GM23338 (cell line): Measurements from ENCODE around the gene HOXB6. TPM values are rescaled to one million over a fixed set of nuclear protein-coding genes. Genes with fewer than 3 reads are reported as not detected.

Experiments used
- ATAC-seq: fragments of 200-7000 bp; cut with Tn5 transposase; 3 replicates; pipeline ENCODE4 v1.9.1; 2020
- DNase-seq: peaks from one replicate; pipeline ENCODE4 v3.0.0-alpha.2; 2015; ENCODE audit warnings: low spot score
- H2AFZ ChIP-seq: fragments of 200-600 bp; sonication (generic); 2 replicates; pipeline ENCODE4 v1.8.0; 2016; ENCODE audit warnings: antibody characterized with exemption, mild to moderate bottlenecking, moderate library complexity
- H3F3A ChIP-seq: fragments of 200-600 bp; sonication (generic); replicated peaks from 2 replicates; pipeline ENCODE4 v1.8.0; 2017; ENCODE audit warnings: antibody characterized with exemption, mixed run types, low read depth
- H3K27ac ChIP-seq: fragments of 200-600 bp; sonication (generic); 2 replicates; pipeline ENCODE4 v1.6.1; 2016; ENCODE audit warnings: low read depth
- H3K27me3 ChIP-seq: fragments of 200-600 bp; sonication (generic); 2 replicates; pipeline ENCODE4 v1.8.0; 2016; ENCODE audit warnings: mild to moderate bottlenecking, mixed run types, moderate library complexity; ENCODE audit not compliant: insufficient read depth
- H3K36me3 ChIP-seq: fragments of 200-600 bp; sonication (generic); 2 replicates; pipeline ENCODE4 v1.8.0; 2016; ENCODE audit warnings: mild to moderate bottlenecking; ENCODE audit not compliant: insufficient read depth
- H3K4me1 ChIP-seq: fragments of 200-600 bp; sonication (generic); 2 replicates; pipeline ENCODE4 v1.8.0; 2016; ENCODE audit warnings: mild to moderate bottlenecking, moderate library complexity; ENCODE audit not compliant: insufficient read depth
- H3K4me2 ChIP-seq: fragments of 200-600 bp; sonication (generic); 2 replicates; pipeline ENCODE4 v1.7.1; 2017; ENCODE audit warnings: mixed run types
- H3K4me3 ChIP-seq: fragments of 200-600 bp; sonication (generic); 2 replicates; pipeline ENCODE4 v1.6.1; 2016; ENCODE audit warnings: mixed run types
- H3K79me2 ChIP-seq: fragments of 200-600 bp; sonication (generic); replicated peaks from 2 replicates; pipeline ENCODE4 v1.8.0; 2017; ENCODE audit warnings: mild to moderate bottlenecking; ENCODE audit not compliant: insufficient read depth
- H3K9me2 ChIP-seq: fragments of 200-600 bp; sonication (generic); 2 replicates; pipeline ENCODE4 v1.8.0; 2017; ENCODE audit not compliant: insufficient read depth
- H4K20me1 ChIP-seq: fragments of 200-600 bp; sonication (generic); replicated peaks from 2 replicates; pipeline ENCODE4 v1.8.0; 2017; ENCODE audit warnings: mild to moderate bottlenecking; ENCODE audit not compliant: insufficient read depth
- H3K27ac Mint-ChIP-seq: 2 replicates; pipeline ENCODE4 v1.8.0; 2020; ENCODE audit warnings: inconsistent platforms, mild to moderate bottlenecking, moderate library complexity, mixed read lengths
- H3K27me3 Mint-ChIP-seq: 3 replicates; pipeline ENCODE4 v1.8.0; 2022; ENCODE audit warnings: low read depth, mild to moderate bottlenecking, moderate library complexity, mixed read lengths, inconsistent platforms; ENCODE audit not compliant: insufficient read depth, poor library complexity
- H3K36me3 Mint-ChIP-seq: 3 replicates; pipeline ENCODE4 v1.8.0; 2021; ENCODE audit warnings: low read depth, mild to moderate bottlenecking, inconsistent platforms, moderate library complexity, mixed read lengths
- H3K4me1 Mint-ChIP-seq: 3 replicates; pipeline ENCODE4 v1.8.0; 2020; ENCODE audit warnings: mild to moderate bottlenecking, inconsistent platforms, mixed read lengths
- H3K4me3 Mint-ChIP-seq: 3 replicates; pipeline ENCODE4 v1.8.0; 2021; ENCODE audit warnings: moderate library complexity, mild to moderate bottlenecking, inconsistent platforms, mixed read lengths
- H3K9me3 Mint-ChIP-seq: 3 replicates; pipeline ENCODE4 v1.8.0; 2020; ENCODE audit warnings: moderate library complexity, mild to moderate bottlenecking, inconsistent platforms, mixed read lengths
- CTCF ChIP-seq, 2 experiments: fragments of 200-600 bp in 1 of 2; sonication (generic) in 1 of 2; conservative IDR thresholded peaks; 2 replicates each; pipeline versions ENCODE4 v1.5.1 to v1.6.1; 2016 to 2017; ENCODE audit warnings: antibody characterized with exemption in 2 of 2, low read depth in 2 of 2, mild to moderate bottlenecking in 2 of 2, moderate library complexity in 1 of 2
- EZH2 ChIP-seq: fragments of 200-600 bp; sonication (generic); IDR thresholded peaks from one replicate; pipeline ENCODE4 v1.8.0; 2017; ENCODE audit warnings: antibody characterized with exemption, mild to moderate bottlenecking, low read depth; ENCODE audit not compliant: unreplicated experiment
- EZH2phosphoT487 ChIP-seq: fragments of 200-600 bp; sonication (generic); IDR thresholded peaks from one replicate; pipeline ENCODE4 v1.8.1; 2018; ENCODE audit warnings: antibody characterized with exemption; ENCODE audit not compliant: unreplicated experiment
- JUNB ChIP-seq: IDR thresholded peaks from one replicate; pipeline ENCODE4 v1.6.1; 2016; ENCODE audit warnings: antibody characterized with exemption; ENCODE audit not compliant: unreplicated experiment
- POLR2AphosphoS5 ChIP-seq: IDR thresholded peaks from 2 replicates; pipeline ENCODE4 v1.6.1; 2016; ENCODE audit warnings: antibody characterized with exemption, low read depth
- REST ChIP-seq: IDR thresholded peaks from one replicate; pipeline ENCODE4 v1.6.1; 2018; ENCODE audit warnings: antibody characterized with exemption; ENCODE audit not compliant: unreplicated experiment
- ZNF331 ChIP-seq: fragments of 250-450 bp; sonication (Bioruptor Pico); IDR thresholded peaks from 2 replicates; pipeline ENCODE4 v1.5.0; 2020; ENCODE audit warnings: low read depth, mild to moderate bottlenecking, moderate library complexity
- ZNF462 ChIP-seq: fragments of 250-450 bp; sonication (Bioruptor Pico); IDR thresholded peaks from 2 replicates; pipeline ENCODE4 v1.5.0; 2020; ENCODE audit warnings: mild to moderate bottlenecking, moderate library complexity
- polyA plus RNA-seq: library from polyadenylated mRNA; unstranded; fragments of >200 nt; fragmentation: Nextera tagmentation; extraction: Ambion mirVana; gene quantifications from 2 replicates; pipeline ENCODE4 v1.2.1, GENCODE V29; 2016
- total RNA-seq: library from RNA; depleted of rRNA; stranded (reverse); fragments of >200 nt; shearing (Covaris generic); gene quantifications from 2 replicates; pipeline ENCODE4 v1.2.3, GENCODE V29; 2014

Gene HOXB6
- total and polyA plus RNA-seq, 2 experiments from 2014 or later: not detected

GRCh38 chr17:48571024-48571818 lies 33.6 kb downstream of the HOXB6 start:
- Histone ChIP-seq H4K20me1 (peaks cover 74% of the 10 kb centered on the region), H3K27ac (no peak overlapping the region), H3K4me3 (no peak overlapping the region), H3K9me2 (no peaks in the 10 kb centered on the region), H3K27me3 (peaks cover 100% of the 10 kb centered on the region), H3K4me1 (peaks cover 78% of the 10 kb centered on the region), H3F3A (peaks cover 74% of the 10 kb centered on the region), H3K4me2 (peak overlapping the region; percentile 33; the same call in 1 of the 2 replicates), H3K36me3 (no peaks in the 10 kb centered on the region), H2AFZ (no peak overlapping the region), H3K79me2 (no peaks in the 10 kb centered on the region)
- no peaks in the 10 kb centered on the region for H3K36me3 Mint-ChIP-seq
- no peaks in the 10 kb centered on the region; the same call in 2 of the 3 replicates for H3K9me3 Mint-ChIP-seq
- ATAC-seq: peak; percentile 19
- no peak overlapping the region for H3K27ac Mint-ChIP-seq
- H3K4me1 Mint-ChIP-seq: peaks cover 26% of the 10 kb centered on the region
- no peak for TF ChIP-seq EZH2phosphoT487
- TF ChIP-seq EZH2: peak; percentile 90
- TF ChIP-seq ZNF331 (CRISPR knock-in tag): no peak
- TF ChIP-seq ZNF462 (CRISPR knock-in tag): no peak
- TF ChIP-seq REST: no peak
- no peak for TF ChIP-seq CTCF (conservative IDR thresholded peaks at IDR 0.05; ENCODE audit: low read depth in 2 of 2)
- no peak for TF ChIP-seq JUNB
- TF ChIP-seq POLR2AphosphoS5: no peak
- DNase-seq: no peak
- no peak overlapping the region; the same call in 2 of the 3 replicates for H3K4me3 Mint-ChIP-seq
- no peaks in the 10 kb centered on the region for H3K27me3 Mint-ChIP-seq
